T-helper 22 cell (primary cell): ENCODE data around the gene SOD3.

ENCODE experiments used
- DNase-seq: peaks from one replicate; pipeline ENCODE4 v3.0.0-alpha.2; 2020; ENCODE audit warnings: low read depth

Gene SOD3

GRCh38 chr4:24794916-24795665, at the start of gene SOD3:
TSS of gene SOD3 (plus strand) at chr4:24795573. CDS start at chr4:24799522, 3,949 bp downstream.
- no peak for DNase-seq

- DNase-seq, result no peak
Observed at GRCh38 chr4:24747234-24747975, 48.0 kb upstream of the SOD3 start.

GRCh38 chr4:24748023-24748422, 47.4 kb upstream of the SOD3 start:
- no peak for DNase-seq

- no peak for DNase-seq
Observed at GRCh38 chr4:24748758-24749350, 46.5 kb upstream of the SOD3 start.

- no peak for DNase-seq
Observed at GRCh38 chr4:24750106-24750505, 45.3 kb upstream of the SOD3 start.

- no peak for DNase-seq
Observed at GRCh38 chr4:24751926-24752539, 43.3 kb upstream of the SOD3 start.

GRCh38 chr4:24753519-24753918, 41.9 kb upstream of the SOD3 start:
- DNase-seq, result no peak

GRCh38 chr4:24754571-24754970, 40.8 kb upstream of the SOD3 start:
- no peak for DNase-seq

- DNase-seq, result no peak
Observed at GRCh38 chr4:24763631-24764297, 31.6 kb upstream of the SOD3 start.

- DNase-seq, result no peak
Observed at GRCh38 chr4:24764345-24764744, 31.0 kb upstream of the SOD3 start.

GRCh38 chr4:24765376-24765988, 29.9 kb upstream of the SOD3 start:
- DNase-seq, result no peak

- DNase-seq, result no peak
Observed at GRCh38 chr4:24768006-24768405, 27.4 kb upstream of the SOD3 start.

- DNase-seq, result no peak
Observed at GRCh38 chr4:24768604-24769003, 26.8 kb upstream of the SOD3 start.

- no peak for DNase-seq
Observed at GRCh38 chr4:24769571-24769970, 25.8 kb upstream of the SOD3 start.

- no peak for DNase-seq
Observed at GRCh38 chr4:24770032-24770584, 25.3 kb upstream of the SOD3 start.

GRCh38 chr4:24770667-24771066, 24.7 kb upstream of the SOD3 start:
- DNase-seq, result no peak

GRCh38 chr4:24771241-24771640, 24.1 kb upstream of the SOD3 start:
- no peak for DNase-seq

- no peak for DNase-seq
Observed at GRCh38 chr4:24772061-24772705, 23.2 kb upstream of the SOD3 start.

- DNase-seq, result no peak
Observed at GRCh38 chr4:24772952-24773351, 22.4 kb upstream of the SOD3 start.

- no peak for DNase-seq
Observed at GRCh38 chr4:24774452-24774851, 20.9 kb upstream of the SOD3 start.
